Tibial nerve (tissue), 4 donors: ENCODE results near the gene SCFD1. TPM values are rescaled to one million over a fixed set of nuclear protein-coding genes. Genes with fewer than 3 reads are reported as not detected.
"Not testable (repeated sequence)": the region's sequence is repeated elsewhere in the genome, so short reads cannot be mapped to it uniquely, and the experiment has no call there.

Experiments
- DNase-seq, 2 donors: peaks; one replicate each; pipeline ENCODE4 v3.0.0-alpha.2; 2019; ENCODE audit warnings: low spot score in 2 of 2
- H3K27ac ChIP-seq, 4 donors: fragments of 200-600 bp; sonication (generic) in 3 of 4; one replicate each; pipeline ENCODE4 v1.5.1; 2017 to 2019; ENCODE audit warnings: mild to moderate bottlenecking in 1 of 4
- H3K27me3 ChIP-seq, 2 donors: fragments of 200-600 bp; sonication (generic) in 1 of 2; one replicate each; pipeline versions ENCODE4 v1.5.1 to v1.6.0; 2017 to 2019
- H3K36me3 ChIP-seq, 3 donors: fragments of 200-600 bp; sonication (generic); one replicate each; pipeline ENCODE4 v1.5.1; 2018 to 2019
- H3K4me1 ChIP-seq, 4 donors: fragments of 200-600 bp; sonication (generic) in 3 of 4; one replicate each; pipeline ENCODE4 v1.5.1; 2017 to 2019
- H3K4me3 ChIP-seq, 4 donors: fragments of 200-600 bp; sonication (generic) in 3 of 4; one replicate each; pipeline ENCODE4 v1.5.1; 2017 to 2019; ENCODE audit warnings: mild to moderate bottlenecking in 1 of 4, moderate library complexity in 1 of 4
- H3K9me3 ChIP-seq, 4 donors: fragments of 200-600 bp; sonication (generic) in 3 of 4; one replicate each; pipeline ENCODE4 v1.5.1; 2017 to 2019
- EP300 ChIP-seq, 2 donors: sonication (generic); formaldehyde crosslinking; IDR thresholded peaks; one replicate each; pipeline ENCODE4 v1.6.1; 2017; ENCODE audit warnings: antibody characterized with exemption in 2 of 2, mild to moderate bottlenecking in 1 of 2
- POLR2A ChIP-seq, 2 donors: fragments of 450-650 bp; IDR thresholded peaks; one replicate each; pipeline ENCODE4 v1.6.1; 2017; ENCODE audit warnings: antibody characterized with exemption in 2 of 2, mild to moderate bottlenecking in 2 of 2, moderate library complexity in 2 of 2
- WGBS, 2 donors: methylation state at CpG; one replicate each; pipeline ENCODE4 v1.1.5; 2018; 5-methylcytosine and 5-hydroxymethylcytosine counted together
- total RNA-seq, 4 donors: library from RNA; depleted of rRNA; stranded (reverse); fragments of >200 nt; gene quantifications; one replicate each; pipeline ENCODE4 v1.1.0, GENCODE V29; 2016
- TF ChIP-seq, protein P1 (sequence below), 5 experiments: fragments of 200-600 bp in 3 of 5; fragments of 450-650 bp in 2 of 5; sonication (generic) in 3 of 5; IDR thresholded peaks; one replicate each; pipeline ENCODE4 v1.5.1; 2016 to 2019; ENCODE audit warnings: antibody characterized with exemption in 5 of 5, mild to moderate bottlenecking in 3 of 5, moderate library complexity in 2 of 5

Gene SCFD1
- total RNA-seq, 4 donors from 2014 or later = 44.1 to 131 (median 75.0) TPM

DNA sequence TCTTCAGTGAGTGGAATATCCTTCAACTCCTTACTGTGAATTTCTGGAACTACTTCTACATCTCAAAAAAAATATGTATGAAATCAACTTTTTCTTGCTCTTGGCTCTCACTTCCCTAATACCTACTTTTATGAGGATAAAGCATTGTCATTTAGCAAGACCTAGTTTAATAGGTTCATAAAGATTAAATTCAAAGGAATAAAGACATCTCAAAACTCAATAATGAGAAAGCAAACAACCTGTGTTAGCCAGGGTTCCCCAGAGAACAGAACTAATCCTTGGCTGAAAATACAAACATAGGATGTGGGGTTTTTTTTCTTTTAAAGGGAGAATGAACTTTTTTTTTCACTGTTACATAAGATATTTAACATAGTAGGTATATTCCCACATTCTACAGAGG, 57.9 kb downstream of the SCFD1 start:
- no peak overlapping the region for H3K27ac ChIP-seq
- H3K4me1 ChIP-seq = no peaks in the 10 kb centered on the region
- DNase-seq = no peak
- H3K4me3 ChIP-seq = no peak overlapping the region
- TF ChIP-seq POLR2A (IDR thresholded peaks at IDR 0.05) (no peak), EP300 (IDR thresholded peaks at IDR 0.05) (no peak)
- TF ChIP-seq, protein P1, sequence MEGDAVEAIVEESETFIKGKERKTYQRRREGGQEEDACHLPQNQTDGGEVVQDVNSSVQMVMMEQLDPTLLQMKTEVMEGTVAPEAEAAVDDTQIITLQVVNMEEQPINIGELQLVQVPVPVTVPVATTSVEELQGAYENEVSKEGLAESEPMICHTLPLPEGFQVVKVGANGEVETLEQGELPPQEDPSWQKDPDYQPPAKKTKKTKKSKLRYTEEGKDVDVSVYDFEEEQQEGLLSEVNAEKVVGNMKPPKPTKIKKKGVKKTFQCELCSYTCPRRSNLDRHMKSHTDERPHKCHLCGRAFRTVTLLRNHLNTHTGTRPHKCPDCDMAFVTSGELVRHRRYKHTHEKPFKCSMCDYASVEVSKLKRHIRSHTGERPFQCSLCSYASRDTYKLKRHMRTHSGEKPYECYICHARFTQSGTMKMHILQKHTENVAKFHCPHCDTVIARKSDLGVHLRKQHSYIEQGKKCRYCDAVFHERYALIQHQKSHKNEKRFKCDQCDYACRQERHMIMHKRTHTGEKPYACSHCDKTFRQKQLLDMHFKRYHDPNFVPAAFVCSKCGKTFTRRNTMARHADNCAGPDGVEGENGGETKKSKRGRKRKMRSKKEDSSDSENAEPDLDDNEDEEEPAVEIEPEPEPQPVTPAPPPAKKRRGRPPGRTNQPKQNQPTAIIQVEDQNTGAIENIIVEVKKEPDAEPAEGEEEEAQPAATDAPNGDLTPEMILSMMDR (IDR thresholded peaks at IDR 0.05) = no peak
- H3K9me3 ChIP-seq = no peaks in the 10 kb centered on the region
- H3K27me3 ChIP-seq = no peaks in the 10 kb centered on the region
- peaks cover 0 to 80% (median 10%) of the 10 kb centered on the region in 3 donors for H3K36me3 ChIP-seq

DNA sequence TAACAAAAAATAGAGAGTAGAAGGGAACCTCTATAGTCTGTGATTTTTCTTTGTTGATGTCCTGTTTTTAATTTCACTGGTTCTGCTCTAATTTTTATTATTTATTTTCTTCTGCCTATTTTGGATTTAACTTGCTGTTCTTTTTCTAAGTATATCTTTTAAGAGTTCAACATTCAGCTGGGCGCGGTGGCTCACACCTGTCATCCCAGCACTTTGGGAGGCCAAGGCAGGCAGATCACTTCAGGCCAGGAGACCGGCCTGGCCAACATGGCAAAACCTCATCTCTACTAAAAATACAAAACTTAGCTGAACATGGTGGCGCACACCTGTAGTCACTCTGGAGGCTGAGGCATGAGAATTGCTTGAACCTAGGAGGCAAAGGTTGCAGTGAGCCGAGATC, 58.7 kb downstream of the SCFD1 start:
- H3K36me3 ChIP-seq = peaks cover 0 to 73% (median 10%) of the 10 kb centered on the region in 3 donors
- not testable (repeated sequence) for H3K4me3 ChIP-seq, H3K27ac ChIP-seq, H3K27me3 ChIP-seq, H3K4me1 ChIP-seq, DNase-seq, H3K9me3 ChIP-seq
- 98 to 99% methylated on average over 5 of the region's 5 CpGs for WGBS, 2 donors

DNA sequence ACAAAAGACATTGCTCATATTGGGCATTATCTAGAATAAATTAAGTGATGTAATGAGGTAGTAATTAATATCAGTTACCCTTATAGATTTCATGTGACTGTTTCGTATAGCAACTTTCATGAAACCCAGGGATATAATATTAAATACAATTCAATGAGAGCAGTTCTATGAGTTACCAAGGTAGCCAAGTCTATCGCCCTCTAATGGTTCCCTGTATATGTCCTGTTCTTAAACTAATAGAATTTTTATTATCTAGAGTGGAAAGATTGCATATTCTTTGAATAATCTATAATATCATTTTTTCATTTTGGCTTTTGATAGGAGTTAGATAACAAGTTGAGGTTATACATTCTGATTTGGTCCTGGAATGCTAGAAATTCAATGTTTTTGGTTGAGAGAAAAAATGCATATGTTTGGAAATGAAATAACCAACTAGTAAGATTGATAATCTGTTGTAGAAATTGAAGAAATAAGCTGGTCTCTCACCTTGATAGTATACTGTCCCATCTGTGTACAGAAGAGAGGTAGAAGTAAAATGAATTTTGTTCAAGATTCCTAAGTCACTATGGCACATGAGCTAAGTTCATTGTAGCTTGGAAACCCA, 59.7 kb downstream of the SCFD1 start:
- 88 to 92% methylated on average over 2 of the region's 2 CpGs for WGBS, 2 donors

DNA sequence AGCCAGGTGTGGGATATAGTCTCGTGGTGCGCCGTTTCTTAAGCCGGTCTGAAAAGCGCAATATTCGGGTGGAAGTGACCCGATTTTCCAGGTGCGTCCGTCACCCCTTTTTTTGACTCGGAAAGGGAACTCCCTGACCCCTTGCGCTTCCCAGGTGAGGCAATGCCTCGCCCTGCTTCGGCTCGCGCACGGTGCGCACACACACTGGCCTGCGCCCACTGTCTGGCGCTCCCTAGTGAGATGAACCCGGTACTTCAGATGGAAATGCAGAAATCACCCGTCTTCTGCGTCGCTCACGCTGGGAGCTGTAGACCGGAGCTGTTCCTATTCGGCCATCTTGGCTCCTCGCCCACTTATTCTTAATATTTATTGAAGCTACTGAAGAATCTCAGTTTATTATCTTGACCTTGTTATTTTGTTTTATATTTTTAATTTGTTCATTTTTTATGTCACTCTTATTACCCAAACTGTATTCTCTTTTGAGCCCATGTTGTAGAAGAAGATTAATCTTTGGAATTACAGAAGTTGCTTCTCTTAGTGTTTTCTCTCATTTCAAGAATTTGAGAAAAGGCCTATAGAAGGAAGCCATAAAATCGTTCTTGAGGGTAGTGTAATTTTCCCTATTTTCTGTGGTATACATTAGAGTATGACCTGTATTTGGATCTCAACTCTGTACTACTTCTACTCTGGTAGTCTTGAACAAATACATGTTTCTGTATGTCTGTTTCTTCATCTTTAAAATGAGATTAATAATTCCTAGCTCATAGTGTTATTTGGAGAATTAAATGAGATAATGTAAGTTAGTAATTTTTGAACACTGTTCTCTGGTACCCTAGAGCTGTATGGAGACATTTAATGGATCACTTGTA, 68.6 kb downstream of the SCFD1 start:
- H3K36me3 ChIP-seq, H3K9me3 ChIP-seq, H3K4me1 ChIP-seq, H3K27me3 ChIP-seq: not testable (repeated sequence)
- Histone ChIP-seq H3K4me3 (peak overlapping the region in 2 of 4 donors; percentile 11 to 26), H3K27ac (peak overlapping the region in 1 of 4 donors; percentile 54)
- DNase-seq = peak in 1 of 2 donors; percentile 11
- 38 to 45% methylated on average over 20 to 22 of the region's 28 CpGs for WGBS, 2 donors
- TF ChIP-seq, protein P1 (IDR thresholded peaks at IDR 0.05) = peak in 1 of 5 experiments; percentile 32

More for the DNA sequence above, 59.7 kb downstream of the SCFD1 start:
- no peak for TF ChIP-seq EP300 (IDR thresholded peaks at IDR 0.05)
- no peak for TF ChIP-seq POLR2A (IDR thresholded peaks at IDR 0.05)
- TF ChIP-seq, protein P1 (IDR thresholded peaks at IDR 0.05) = peak in 1 of 5 experiments; percentile 10
- Histone ChIP-seq H3K36me3 (peaks cover 0 to 62% (median 10%) of the 10 kb centered on the region in 3 donors), H3K27ac (no peak overlapping the region), H3K9me3 (no peaks in the 10 kb centered on the region), H3K4me3 (no peak overlapping the region), H3K4me1 (no peaks in the 10 kb centered on the region), H3K27me3 (no peaks in the 10 kb centered on the region)
- DNase-seq = no peak

DNA sequence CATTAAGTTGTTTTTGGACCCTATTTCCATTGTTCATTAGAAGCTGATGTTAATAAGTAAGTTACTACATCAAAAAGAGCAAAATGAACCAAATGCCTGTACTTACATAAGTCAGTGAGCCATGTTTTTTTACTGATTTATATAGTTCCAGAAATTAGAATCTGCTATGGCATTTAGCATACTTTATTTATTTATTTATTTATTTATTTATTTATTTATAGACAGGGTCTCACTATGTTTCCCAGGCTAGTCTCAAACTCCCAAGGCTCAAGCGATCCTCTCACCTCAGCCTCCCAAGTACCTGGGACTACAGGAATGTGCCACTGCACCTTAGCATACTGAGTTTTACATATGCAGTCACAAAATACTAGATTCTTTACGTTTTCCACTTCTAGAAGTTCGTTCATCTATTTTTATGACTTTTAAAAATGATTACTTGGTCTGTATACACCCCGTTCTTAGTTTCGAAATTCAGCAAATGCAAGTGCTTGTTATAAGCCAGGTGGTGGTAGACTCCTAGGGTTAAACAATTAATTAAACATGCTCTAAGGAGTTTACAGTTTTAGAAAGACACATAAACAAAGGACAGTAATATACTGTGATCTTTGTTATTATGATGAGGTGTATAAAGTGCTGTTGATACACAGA, 69.8 kb downstream of the SCFD1 start:
- Histone ChIP-seq H3K27me3 (no peaks in the 10 kb centered on the region), H3K4me3 (no peak overlapping the region), H3K36me3 (peaks cover 0 to 16% (median 0%) of the 10 kb centered on the region in 3 donors), H3K9me3 (no peaks in the 10 kb centered on the region), H3K4me1 (no peaks in the 10 kb centered on the region), H3K27ac (no peak overlapping the region)
- TF ChIP-seq POLR2A (IDR thresholded peaks at IDR 0.05) (no peak), EP300 (IDR thresholded peaks at IDR 0.05) (no peak)
- TF ChIP-seq, protein P1 (IDR thresholded peaks at IDR 0.05) = no peak
- WGBS, 2 donors = 98 to 99% methylated on average over 5 of the region's 5 CpGs
- DNase-seq = no peak
